ENCODE measurements around the gene NTRK1. TPM values are rescaled to one million over a fixed set of nuclear protein-coding genes. Genes with fewer than 3 reads are reported as not detected.

The NTRK1 gene
- polyA plus RNA-seq, 1 experiment = not detected

DNA sequence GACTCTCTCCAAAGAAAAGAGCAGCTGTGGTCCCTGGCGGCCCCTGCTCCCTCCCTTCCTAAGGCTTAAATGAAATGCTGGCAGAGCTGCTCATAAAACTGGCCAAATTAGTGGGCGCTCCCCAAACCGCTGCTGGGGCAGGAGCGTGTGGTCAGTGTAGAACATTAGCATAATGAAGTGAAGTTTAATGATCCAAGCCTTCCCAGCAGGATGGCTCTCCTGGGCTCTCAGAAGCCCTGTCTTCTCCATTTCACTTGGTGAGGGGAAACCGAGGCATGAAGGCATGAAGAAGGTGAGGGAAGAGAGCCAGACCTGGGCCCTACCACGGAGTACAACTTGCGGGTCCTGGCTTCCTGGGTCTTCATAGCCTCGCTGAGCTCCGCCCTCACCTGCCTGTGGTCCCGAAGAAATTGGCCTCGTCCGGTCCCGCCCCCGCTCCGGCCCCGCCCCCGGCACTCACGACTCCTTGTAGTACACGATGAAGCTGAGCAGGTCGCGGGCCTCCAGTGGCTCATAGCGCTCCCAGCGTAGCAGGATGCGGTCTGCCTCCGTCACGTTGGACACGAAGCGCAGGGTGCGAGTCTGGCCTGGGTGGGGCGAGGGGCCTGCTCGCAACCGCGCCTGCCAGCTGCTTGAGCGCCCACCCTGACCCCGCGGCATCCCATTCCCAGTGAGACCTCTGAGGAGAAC is 12.1 kb upstream of the NTRK1 start:
- no peak overlapping the region for H3K27ac ChIP-seq (ENCODE audit: low read depth, low read length)
- peaks cover 4% of the 10 kb centered on the region; the same call in 1 of the 2 replicates for H3K9me3 ChIP-seq (ENCODE audit: control insufficient read depth, insufficient read depth, low read length)
- peaks cover 79% of the 10 kb centered on the region for H3K27me3 ChIP-seq (ENCODE audit: control insufficient read depth, insufficient read depth, low read length)
- no peak for DNase-seq (ENCODE audit: low read depth, low spot score)
- CTCF ChIA-PET = interaction anchor here (0.9 to 3.3 kb wide), 5 partner anchors 8 to 36 kb away, joined by 3 to 27 read pairs (median 5); partner anchors contain the start of gene INSRR
- no peak overlapping the region for H3K4me3 ChIP-seq (ENCODE audit: low read depth, low read length)
- POLR2A ChIA-PET = interaction anchor here (0.6 kb wide), 1 partner anchor 70 kb away, joined by 3 read pairs; no protein-coding TSS in a partner anchor
- TF ChIP-seq, protein P1, sequence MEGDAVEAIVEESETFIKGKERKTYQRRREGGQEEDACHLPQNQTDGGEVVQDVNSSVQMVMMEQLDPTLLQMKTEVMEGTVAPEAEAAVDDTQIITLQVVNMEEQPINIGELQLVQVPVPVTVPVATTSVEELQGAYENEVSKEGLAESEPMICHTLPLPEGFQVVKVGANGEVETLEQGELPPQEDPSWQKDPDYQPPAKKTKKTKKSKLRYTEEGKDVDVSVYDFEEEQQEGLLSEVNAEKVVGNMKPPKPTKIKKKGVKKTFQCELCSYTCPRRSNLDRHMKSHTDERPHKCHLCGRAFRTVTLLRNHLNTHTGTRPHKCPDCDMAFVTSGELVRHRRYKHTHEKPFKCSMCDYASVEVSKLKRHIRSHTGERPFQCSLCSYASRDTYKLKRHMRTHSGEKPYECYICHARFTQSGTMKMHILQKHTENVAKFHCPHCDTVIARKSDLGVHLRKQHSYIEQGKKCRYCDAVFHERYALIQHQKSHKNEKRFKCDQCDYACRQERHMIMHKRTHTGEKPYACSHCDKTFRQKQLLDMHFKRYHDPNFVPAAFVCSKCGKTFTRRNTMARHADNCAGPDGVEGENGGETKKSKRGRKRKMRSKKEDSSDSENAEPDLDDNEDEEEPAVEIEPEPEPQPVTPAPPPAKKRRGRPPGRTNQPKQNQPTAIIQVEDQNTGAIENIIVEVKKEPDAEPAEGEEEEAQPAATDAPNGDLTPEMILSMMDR (IDR thresholded peaks at IDR 0.05; ENCODE audit: low read depth, low read length) = no peak

DNA sequence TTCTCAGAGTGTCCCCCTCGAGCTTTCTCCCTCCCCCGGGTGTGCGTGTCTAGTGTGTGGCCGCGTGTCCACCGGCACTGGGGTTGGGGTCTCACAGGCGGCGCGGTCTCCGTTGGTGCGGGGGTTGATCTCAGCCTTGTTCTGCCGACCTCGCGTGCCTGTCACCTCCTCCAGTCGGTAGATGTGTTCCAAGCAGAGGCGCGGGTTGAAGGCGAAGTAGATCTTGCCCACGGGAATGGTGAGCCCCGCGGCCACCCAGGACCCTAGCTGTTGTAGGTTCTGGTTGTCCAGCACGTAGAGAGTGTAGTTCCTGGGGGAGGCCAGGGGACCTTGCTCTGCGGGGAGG is 11.5 kb upstream of the NTRK1 start:
- ChIA-PET CTCF (interaction anchor here (0.9 to 3.3 kb wide), 3 partner anchors 10 to 27 kb away, joined by 4 to 27 read pairs (median 6); partner anchors contain the start of gene INSRR), POLR2A (interaction anchor here (0.6 kb wide), 1 partner anchor 71 kb away, joined by 3 read pairs; no protein-coding TSS in a partner anchor)
- TF ChIP-seq, protein P1 (IDR thresholded peaks at IDR 0.05; ENCODE audit: low read depth, low read length) = no peak
- Histone ChIP-seq H3K4me3 (ENCODE audit: low read depth, low read length) (no peak overlapping the region), H3K27me3 (ENCODE audit: control insufficient read depth, insufficient read depth, low read length) (peaks cover 79% of the 10 kb centered on the region), H3K27ac (ENCODE audit: low read depth, low read length) (no peak overlapping the region), H3K9me3 (ENCODE audit: control insufficient read depth, insufficient read depth, low read length) (peaks cover 9% of the 10 kb centered on the region; the same call in 1 of the 2 replicates)
- DNase-seq (ENCODE audit: low read depth, low spot score) = no peak

DNA sequence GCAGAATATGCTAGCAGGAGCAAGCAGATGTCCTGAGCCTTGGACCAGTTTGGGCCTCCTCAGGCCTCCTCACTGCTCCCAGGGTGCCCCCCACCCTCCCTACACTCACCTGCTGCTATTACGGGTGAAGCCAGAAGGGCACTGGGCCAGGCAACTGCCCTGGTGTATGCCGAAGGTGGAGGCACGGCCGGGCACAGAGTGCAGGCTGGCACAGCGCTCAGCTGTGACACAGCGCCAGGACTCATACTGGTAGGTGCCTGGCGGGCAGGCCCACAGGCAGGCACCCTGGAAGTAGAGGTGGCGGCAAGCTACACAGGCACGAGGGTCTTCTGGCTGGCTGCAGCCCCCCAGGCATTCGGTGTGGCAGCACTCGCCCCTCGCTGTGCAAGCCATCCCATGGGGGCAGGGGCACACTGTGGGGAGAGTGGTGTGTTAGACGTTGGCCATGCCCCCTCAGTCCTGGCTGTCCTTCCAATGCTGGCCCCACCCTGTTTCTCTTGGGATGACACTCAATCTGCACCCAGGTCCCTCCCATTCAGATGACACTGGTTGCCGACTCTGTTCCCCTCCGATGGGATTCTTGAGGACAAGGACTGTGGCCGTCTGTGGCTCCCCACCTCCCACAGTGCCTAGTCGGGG is 8.8 kb upstream of the NTRK1 start:
- ChIA-PET CTCF (interaction anchor here (1.0 to 1.7 kb wide), 3 partner anchors 10 to 126 kb away, joined by 6 to 10 read pairs (median 7); no protein-coding TSS in a partner anchor), POLR2A (no interaction called here)
- Histone ChIP-seq H3K27me3 (ENCODE audit: control insufficient read depth, insufficient read depth, low read length) (peaks cover 68% of the 10 kb centered on the region), H3K27ac (ENCODE audit: low read depth, low read length) (no peak overlapping the region), H3K4me3 (ENCODE audit: low read depth, low read length) (no peak overlapping the region), H3K9me3 (ENCODE audit: control insufficient read depth, insufficient read depth, low read length) (peaks cover 10% of the 10 kb centered on the region; the same call in 1 of the 2 replicates)
- no peak for DNase-seq (ENCODE audit: low read depth, low spot score)
- TF ChIP-seq, protein P1 (IDR thresholded peaks at IDR 0.05; ENCODE audit: low read depth, low read length) = no peak

DNA sequence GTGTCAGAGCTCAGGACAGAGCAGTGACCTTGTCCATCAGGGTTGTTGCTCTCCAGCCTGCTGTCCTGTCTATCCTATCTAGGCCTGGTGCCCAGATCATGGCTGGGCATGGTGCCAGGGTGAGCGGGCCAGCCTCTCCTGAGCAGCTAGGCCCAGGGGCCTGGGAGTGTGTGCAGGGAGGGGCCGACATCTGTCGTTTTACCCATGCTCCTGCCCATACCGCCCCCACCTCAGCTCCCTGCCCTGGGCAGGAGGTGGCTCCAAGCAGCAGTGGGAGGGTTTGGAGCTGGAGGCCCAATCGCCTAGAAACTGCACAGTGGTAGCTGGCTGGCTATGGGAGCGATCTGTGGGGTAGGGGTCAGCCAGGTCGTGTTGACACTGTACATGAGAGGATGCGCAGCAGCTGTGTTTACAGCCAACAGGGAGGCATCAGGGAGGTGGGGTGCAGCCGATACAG is 8.2 kb upstream of the NTRK1 start:
- Histone ChIP-seq H3K27me3 (ENCODE audit: control insufficient read depth, insufficient read depth, low read length) (peaks cover 67% of the 10 kb centered on the region), H3K27ac (ENCODE audit: low read depth, low read length) (no peak overlapping the region), H3K4me3 (ENCODE audit: low read depth, low read length) (no peak overlapping the region), H3K9me3 (ENCODE audit: control insufficient read depth, insufficient read depth, low read length) (peaks cover 10% of the 10 kb centered on the region; the same call in 1 of the 2 replicates)
- DNase-seq (ENCODE audit: low read depth, low spot score) = peak; percentile 15
- POLR2A ChIA-PET = no interaction called here
- CTCF ChIA-PET = interaction anchor here (1.0 to 1.7 kb wide), 3 partner anchors 10 to 127 kb away, joined by 6 to 10 read pairs (median 7); no protein-coding TSS in a partner anchor
- TF ChIP-seq, protein P1 (IDR thresholded peaks at IDR 0.05; ENCODE audit: low read depth, low read length) = no peak
